ENCODE results near the gene LEP.

- no peak for TF ChIP-seq CTCF (IDR thresholded peaks at IDR 0.05)
- TF ChIP-seq ZFX (IDR thresholded peaks at IDR 0.05; ENCODE audit: borderline replicate concordance) = no peak
Measured at GRCh38 chr7:128217030-128217805, 23.9 kb upstream of the LEP start.
